ENCODE data around the gene NCR1. TPM values are rescaled to one million over a fixed set of nuclear protein-coding genes. Genes with fewer than 3 reads are reported as not detected.

NCR1 gene
- polyA plus RNA-seq, 1 donor from 2014 or later = not detected

GRCh38 chr19:54916822-54917221, 10.9 kb downstream of the NCR1 start:
- no peaks in the 10 kb centered on the region for H3K27me3 ChIP-seq (ENCODE audit: insufficient read depth, low read depth, low read length)
- H3K27ac ChIP-seq (ENCODE audit: low read length) = no peak overlapping the region
- TF ChIP-seq MXI1 (conservative IDR thresholded peaks at IDR 0.05; ENCODE audit: poor library complexity, severe bottlenecking) (no peak), CTCF (IDR thresholded peaks at IDR 0.05; ENCODE audit: poor library complexity, severe bottlenecking) (no peak), REST (IDR thresholded peaks at IDR 0.05; ENCODE audit: borderline replicate concordance) (no peak), TAF1 (IDR thresholded peaks at IDR 0.05; ENCODE audit: low read depth) (no peak), POLR2AphosphoS5 (IDR thresholded peaks at IDR 0.05) (no peak), EP300 (conservative IDR thresholded peaks at IDR 0.05; ENCODE audit: poor library complexity, severe bottlenecking) (no peak), SMC3 (conservative IDR thresholded peaks at IDR 0.05; ENCODE audit: poor library complexity) (no peak), EZH2 (IDR thresholded peaks at IDR 0.05; ENCODE audit: borderline replicate concordance, insufficient read depth, low read length, poor library complexity, severe bottlenecking) (no peak), RAD21 (conservative IDR thresholded peaks at IDR 0.05) (no peak)
- H3K4me2 ChIP-seq (ENCODE audit: low read length) = no peak overlapping the region
- H3K4me3 ChIP-seq (ENCODE audit: low read length) = no peak overlapping the region
- no peak overlapping the region for H3K9ac ChIP-seq (ENCODE audit: low read length)
- H3F3A ChIP-seq (ENCODE audit: insufficient read depth, low read length, poor library complexity, severe bottlenecking) = no peaks in the 10 kb centered on the region
- no peaks in the 10 kb centered on the region for H3K9me2 ChIP-seq (ENCODE audit: insufficient read depth, low read length)
- H4K20me1 ChIP-seq (ENCODE audit: insufficient read depth) = no peaks in the 10 kb centered on the region
- no peak overlapping the region for H2AFZ ChIP-seq (ENCODE audit: low read depth, low read length)
- no peaks in the 10 kb centered on the region for H3K9me3 ChIP-seq (ENCODE audit: low read length)
- no peaks in the 10 kb centered on the region for H3K36me3 ChIP-seq (ENCODE audit: insufficient read depth, low read length)
- H3K79me2 ChIP-seq (replicated peaks; ENCODE audit: insufficient read depth, low read length) = no peaks in the 10 kb centered on the region

GRCh38 chr19:54918499-54918898, 12.6 kb downstream of the NCR1 start:
- no peaks in the 10 kb centered on the region for H3K27me3 ChIP-seq (ENCODE audit: insufficient read depth, low read depth, low read length)
- no peaks in the 10 kb centered on the region for H4K20me1 ChIP-seq (ENCODE audit: insufficient read depth)
- H3K9me3 ChIP-seq (ENCODE audit: low read length) = no peaks in the 10 kb centered on the region
- no peaks in the 10 kb centered on the region for H3K9me2 ChIP-seq (ENCODE audit: insufficient read depth, low read length)
- H3K4me3 ChIP-seq (ENCODE audit: low read length) = no peak overlapping the region
- no peak for TF ChIP-seq POLR2AphosphoS5 (IDR thresholded peaks at IDR 0.05)
- TF ChIP-seq MXI1 (conservative IDR thresholded peaks at IDR 0.05; ENCODE audit: poor library complexity, severe bottlenecking) = no peak
- TF ChIP-seq TAF1 (IDR thresholded peaks at IDR 0.05; ENCODE audit: low read depth) = no peak
- no peak for TF ChIP-seq EZH2 (IDR thresholded peaks at IDR 0.05; ENCODE audit: borderline replicate concordance, insufficient read depth, low read length, poor library complexity, severe bottlenecking)
- no peak for TF ChIP-seq EP300 (conservative IDR thresholded peaks at IDR 0.05; ENCODE audit: poor library complexity, severe bottlenecking)
- TF ChIP-seq RAD21 (conservative IDR thresholded peaks at IDR 0.05) = no peak
- no peak for TF ChIP-seq CTCF (IDR thresholded peaks at IDR 0.05; ENCODE audit: poor library complexity, severe bottlenecking)
- no peak for TF ChIP-seq SMC3 (conservative IDR thresholded peaks at IDR 0.05; ENCODE audit: poor library complexity)
- TF ChIP-seq REST (IDR thresholded peaks at IDR 0.05; ENCODE audit: borderline replicate concordance) = no peak
- no peak overlapping the region for H3K27ac ChIP-seq (ENCODE audit: low read length)
- H3F3A ChIP-seq (ENCODE audit: insufficient read depth, low read length, poor library complexity, severe bottlenecking) = no peaks in the 10 kb centered on the region
- no peak overlapping the region for H2AFZ ChIP-seq (ENCODE audit: low read depth, low read length)
- H3K79me2 ChIP-seq (replicated peaks; ENCODE audit: insufficient read depth, low read length) = no peaks in the 10 kb centered on the region
- no peaks in the 10 kb centered on the region for H3K36me3 ChIP-seq (ENCODE audit: insufficient read depth, low read length)
- H3K9ac ChIP-seq (ENCODE audit: low read length) = no peak overlapping the region
- H3K4me2 ChIP-seq (ENCODE audit: low read length) = no peak overlapping the region
